Stomach (tissue), 4 donors: ENCODE results near the gene WBP2NL.

Source experiments
- EP300 ChIP-seq: sonication (generic); formaldehyde crosslinking; IDR thresholded peaks from one replicate; pipeline ENCODE4 v1.6.1; 2017; ENCODE audit warnings: antibody characterized with exemption
- POLR2A ChIP-seq, 4 donors: fragments of 450-650 bp; IDR thresholded peaks; one replicate each; pipeline ENCODE4 v1.6.1; 2016; ENCODE audit warnings: antibody characterized with exemption in 4 of 4, control low read depth in 2 of 4, mild to moderate bottlenecking in 1 of 4, moderate library complexity in 1 of 4
- POLR2AphosphoS5 ChIP-seq, 3 donors: sonication (generic); formaldehyde crosslinking; IDR thresholded peaks; one replicate each; pipeline ENCODE4 v1.6.1; 2016; ENCODE audit warnings: antibody characterized with exemption in 3 of 3
- TF ChIP-seq, protein P1 (sequence below), 7 experiments: fragments of 450-650 bp in 4 of 7; fragments of 200-600 bp in 3 of 7; sonication (generic) in 3 of 7; IDR thresholded peaks; one replicate each; pipeline ENCODE4 v1.5.1; 2016 to 2019; ENCODE audit warnings: antibody characterized with exemption in 7 of 7, control low read depth in 2 of 7, mild to moderate bottlenecking in 1 of 7

DNA sequence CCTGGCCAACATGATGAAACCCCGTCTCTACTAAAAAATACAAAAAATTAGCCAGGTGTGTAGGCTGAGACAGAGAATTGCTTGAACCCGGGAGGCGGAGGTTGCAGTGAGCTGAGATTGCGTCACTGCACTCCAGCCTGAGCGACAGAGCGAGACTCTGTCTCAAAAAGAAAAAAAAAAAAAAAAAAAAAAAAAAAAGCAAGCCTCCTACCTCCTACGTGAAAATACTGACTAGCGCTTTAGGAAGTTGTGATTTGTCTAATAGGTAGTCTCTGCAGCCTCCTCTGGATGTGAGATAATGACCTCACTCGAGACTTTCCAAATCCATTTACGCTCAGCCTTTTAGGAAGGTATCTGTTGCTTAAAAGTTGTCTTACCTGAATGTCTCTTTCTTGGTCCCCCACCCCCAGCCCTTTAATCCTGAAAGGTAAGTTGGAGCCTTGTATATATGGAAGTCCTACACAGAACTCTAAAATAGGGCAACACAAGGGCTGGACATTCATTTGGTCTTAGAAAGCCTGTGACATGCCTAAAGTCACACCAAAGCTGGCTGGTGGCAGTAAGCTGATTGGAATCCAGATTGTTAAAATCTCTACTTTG is 23.8 kb upstream of the WBP2NL start:
- no peak for TF ChIP-seq POLR2AphosphoS5 (IDR thresholded peaks at IDR 0.05)
- TF ChIP-seq, protein P1, sequence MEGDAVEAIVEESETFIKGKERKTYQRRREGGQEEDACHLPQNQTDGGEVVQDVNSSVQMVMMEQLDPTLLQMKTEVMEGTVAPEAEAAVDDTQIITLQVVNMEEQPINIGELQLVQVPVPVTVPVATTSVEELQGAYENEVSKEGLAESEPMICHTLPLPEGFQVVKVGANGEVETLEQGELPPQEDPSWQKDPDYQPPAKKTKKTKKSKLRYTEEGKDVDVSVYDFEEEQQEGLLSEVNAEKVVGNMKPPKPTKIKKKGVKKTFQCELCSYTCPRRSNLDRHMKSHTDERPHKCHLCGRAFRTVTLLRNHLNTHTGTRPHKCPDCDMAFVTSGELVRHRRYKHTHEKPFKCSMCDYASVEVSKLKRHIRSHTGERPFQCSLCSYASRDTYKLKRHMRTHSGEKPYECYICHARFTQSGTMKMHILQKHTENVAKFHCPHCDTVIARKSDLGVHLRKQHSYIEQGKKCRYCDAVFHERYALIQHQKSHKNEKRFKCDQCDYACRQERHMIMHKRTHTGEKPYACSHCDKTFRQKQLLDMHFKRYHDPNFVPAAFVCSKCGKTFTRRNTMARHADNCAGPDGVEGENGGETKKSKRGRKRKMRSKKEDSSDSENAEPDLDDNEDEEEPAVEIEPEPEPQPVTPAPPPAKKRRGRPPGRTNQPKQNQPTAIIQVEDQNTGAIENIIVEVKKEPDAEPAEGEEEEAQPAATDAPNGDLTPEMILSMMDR (IDR thresholded peaks at IDR 0.05): no peak
- TF ChIP-seq EP300: no peak
- TF ChIP-seq POLR2A (IDR thresholded peaks at IDR 0.05): no peak
